H9 (cell line): ENCODE measurements around the gene MYO1E. TPM values are rescaled to one million over a fixed set of nuclear protein-coding genes. Genes with fewer than 3 reads are reported as not detected.

Experiments
- DNase-seq: peaks from one replicate; pipeline ENCODE4 v3.0.0-alpha.2; 2017
- H2AFZ ChIP-seq: one replicate; pipeline ENCODE4 v1.6.1; 2013; ENCODE audit warnings: mild to moderate bottlenecking, low read length, control low read depth, moderate library complexity
- H2AK5ac ChIP-seq: 2 replicates; pipeline ENCODE4 v1.6.1; 2013; ENCODE audit warnings: low read length, control low read depth, mixed read lengths; ENCODE audit not compliant: insufficient read length
- H2BK120ac ChIP-seq: one replicate; pipeline ENCODE4 v1.6.1; 2013; ENCODE audit warnings: low read depth, mild to moderate bottlenecking, low read length, control low read depth, inconsistent platforms; ENCODE audit not compliant: poor library complexity, severe bottlenecking
- H2BK12ac ChIP-seq: 2 replicates; pipeline ENCODE4 v1.6.1; 2013; ENCODE audit warnings: low read length, control low read depth, mixed read lengths, low read depth; ENCODE audit not compliant: insufficient read length
- H2BK15ac ChIP-seq: 2 replicates; pipeline ENCODE4 v1.6.1; 2013; ENCODE audit warnings: low read depth, low read length, control low read depth
- H2BK20ac ChIP-seq: one replicate; pipeline ENCODE4 v1.6.1; 2013; ENCODE audit warnings: low read depth, mild to moderate bottlenecking, low read length, control low read depth, inconsistent platforms; ENCODE audit not compliant: poor library complexity, severe bottlenecking
- H2BK5ac ChIP-seq: 2 replicates; pipeline ENCODE4 v1.6.1; 2013; ENCODE audit warnings: low read length, control low read depth, mixed read lengths; ENCODE audit not compliant: insufficient read length
- H3K14ac ChIP-seq: 2 replicates; pipeline ENCODE4 v1.6.1; 2013; ENCODE audit warnings: low read length, control low read depth; ENCODE audit not compliant: insufficient read depth
- H3K18ac ChIP-seq: 2 replicates; pipeline ENCODE4 v1.6.1; 2013; ENCODE audit warnings: low read depth, mild to moderate bottlenecking, mixed read lengths, low read length, control low read depth; ENCODE audit not compliant: insufficient read length
- H3K23ac ChIP-seq: 2 replicates; pipeline ENCODE4 v1.6.1; 2013; ENCODE audit warnings: low read length, control low read depth, mixed read lengths, low read depth; ENCODE audit not compliant: insufficient read length
- H3K23me2 ChIP-seq: 2 replicates; pipeline ENCODE4 v1.6.1; 2013; ENCODE audit warnings: low read depth, mild to moderate bottlenecking, mixed read lengths, low read length, control low read depth; ENCODE audit not compliant: insufficient read length, poor library complexity, severe bottlenecking
- H3K27ac ChIP-seq: 2 replicates; pipeline ENCODE4 v1.5.1; 2013; ENCODE audit warnings: low read length, control low read depth, mixed read lengths, low read depth; ENCODE audit not compliant: insufficient read length
- H3K27me3 ChIP-seq: 2 replicates; pipeline ENCODE4 v1.6.1; 2013; ENCODE audit warnings: low read length, control low read depth, inconsistent platforms; ENCODE audit not compliant: insufficient read depth
- H3K4ac ChIP-seq: 2 replicates; pipeline ENCODE4 v1.6.1; 2013; ENCODE audit warnings: low read depth, mild to moderate bottlenecking, control low read depth, inconsistent platforms, low read length, moderate library complexity
- H3K4me1 ChIP-seq: 2 replicates; pipeline ENCODE4 v1.6.1; 2013; ENCODE audit warnings: low read length, control low read depth, inconsistent platforms; ENCODE audit not compliant: insufficient read depth
- H3K4me2 ChIP-seq: 2 replicates; pipeline ENCODE4 v1.6.1; 2013; ENCODE audit warnings: low read length, control low read depth, mixed read lengths; ENCODE audit not compliant: insufficient read length, insufficient read depth
- H3K56ac ChIP-seq: 2 replicates; pipeline ENCODE4 v1.6.1; 2013; ENCODE audit warnings: low read depth, mild to moderate bottlenecking, mixed read lengths, low read length, control low read depth; ENCODE audit not compliant: insufficient read length
- H3K79me1 ChIP-seq: 2 replicates; pipeline ENCODE4 v1.6.1; 2013; ENCODE audit warnings: low read depth, mild to moderate bottlenecking, moderate library complexity, low read length, control low read depth, inconsistent platforms; ENCODE audit not compliant: insufficient read depth, poor library complexity, severe bottlenecking
- H3K79me2 ChIP-seq: 2 replicates; pipeline ENCODE4 v1.6.1; 2013; ENCODE audit warnings: low read length, control low read depth, inconsistent platforms; ENCODE audit not compliant: insufficient read depth
- H3K9ac ChIP-seq: 2 replicates; pipeline ENCODE4 v1.6.1; 2013; ENCODE audit warnings: low read length, control low read depth, mixed read lengths; ENCODE audit not compliant: insufficient read length; ENCODE audit errors: extremely low read depth
- H3K9me3 ChIP-seq: one replicate; pipeline ENCODE4 v1.6.1; 2013; ENCODE audit warnings: low read depth, low read length, inconsistent platforms; ENCODE audit not compliant: control insufficient read depth
- H3T11ph ChIP-seq: one replicate; pipeline ENCODE4 v1.6.1; 2013; ENCODE audit warnings: mild to moderate bottlenecking, low read length, control low read depth, inconsistent platforms
- H4K20me1 ChIP-seq: one replicate; pipeline ENCODE4 v1.6.1; 2013; ENCODE audit not compliant: control insufficient read depth, insufficient read length, insufficient read depth
- H4K5ac ChIP-seq: 2 replicates; pipeline ENCODE4 v1.6.1; 2013; ENCODE audit warnings: low read depth, mild to moderate bottlenecking, mixed read lengths, low read length, control low read depth; ENCODE audit not compliant: insufficient read length
- H4K8ac ChIP-seq: replicated peaks from 2 replicates; pipeline ENCODE4 v1.6.1; 2013; ENCODE audit warnings: low read length, control low read depth, mixed read lengths, low read depth; ENCODE audit not compliant: insufficient read length
- H4K91ac ChIP-seq: 2 replicates; pipeline ENCODE4 v1.6.1; 2013; ENCODE audit warnings: low read depth, mild to moderate bottlenecking, moderate library complexity, mixed read lengths, low read length, control low read depth; ENCODE audit not compliant: insufficient read length
- H3K27ac Mint-ChIP-seq, 3 experiments: 2 replicates in 2 of 3; 3 replicates in 1 of 3; pipeline ENCODE4 v1.8.0; 2020 to 2021; ENCODE audit warnings: mixed read lengths in 3 of 3, mild to moderate bottlenecking in 1 of 3, moderate library complexity in 1 of 3
- H3K27me3 Mint-ChIP-seq: 2 replicates; pipeline ENCODE4 v1.8.0; 2021; ENCODE audit warnings: low read depth, mild to moderate bottlenecking, moderate library complexity, mixed read lengths
- H3K36me3 Mint-ChIP-seq, 3 experiments: 2 replicates in 2 of 3; 3 replicates in 1 of 3; pipeline ENCODE4 v1.8.0; 2020 to 2021; ENCODE audit warnings: low read depth in 3 of 3, mixed read lengths in 3 of 3; ENCODE audit not compliant: insufficient read depth in 1 of 3
- H3K4me1 Mint-ChIP-seq, 2 experiments: 2 replicates each; pipeline ENCODE4 v1.8.0; 2020; ENCODE audit warnings: mixed read lengths in 2 of 2
- H3K4me3 Mint-ChIP-seq, 2 experiments: 2 replicates in 1 of 2; 3 replicates in 1 of 2; pipeline ENCODE4 v1.8.0; 2020 to 2021; ENCODE audit warnings: mild to moderate bottlenecking in 2 of 2, mixed read lengths in 2 of 2, moderate library complexity in 1 of 2
- H3K9me3 Mint-ChIP-seq, 2 experiments: 2 replicates in 1 of 2; 3 replicates in 1 of 2; pipeline ENCODE4 v1.8.0; 2020; ENCODE audit warnings: mild to moderate bottlenecking in 2 of 2, mixed read lengths in 2 of 2, moderate library complexity in 1 of 2
- CTCF ChIP-seq: fragments of 200-600 bp; sonication (generic); conservative IDR thresholded peaks from 3 replicates; pipeline ENCODE4 v1.8.0; 2021; ENCODE audit warnings: antibody characterized with exemption, mild to moderate bottlenecking
- WGBS: extraction: QIAGEN DNeasy Blood & Tissue Kit; methylation state at CpG from one replicate; pipeline ENCODE4 v1.1.7; 2013; ENCODE audit warnings: missing lambda C conversion rate, low lambda C conversion rate, mixed read lengths; ENCODE audit not compliant: insufficient read length; ENCODE audit errors: extremely low coverage; 5-methylcytosine and 5-hydroxymethylcytosine counted together
- total RNA-seq: library from RNA; stranded (reverse); gene quantifications from 2 replicates; pipeline ENCODE4 v1.2.1, GENCODE V29; 2021

MYO1E gene
- total RNA-seq, 1 experiment from 2014 or later = 235 TPM

DNA sequence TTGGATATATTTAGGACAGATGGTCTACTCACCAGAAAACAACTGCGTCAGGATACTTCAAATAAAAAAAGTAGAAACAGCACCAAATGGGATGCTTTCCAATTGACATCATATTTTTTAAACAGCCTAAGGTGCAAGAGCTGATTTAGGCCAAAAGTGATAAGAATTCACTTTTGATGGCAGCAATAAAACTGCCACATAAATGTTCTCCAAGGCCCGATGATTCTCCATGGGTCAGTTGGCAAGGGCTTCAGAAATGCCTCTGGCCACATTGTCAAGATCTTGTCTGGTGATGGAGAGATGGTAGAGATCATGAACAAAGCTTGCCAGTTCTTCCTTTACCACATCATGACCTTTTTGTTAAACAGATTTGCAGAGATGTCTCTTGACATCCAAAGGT, 127.1 kb downstream of the MYO1E start:
- Histone ChIP-seq H3K23me2 (no peaks in the 10 kb centered on the region), H2BK5ac (no peak overlapping the region), H2BK12ac (no peak overlapping the region), H3K9me3 (no peaks in the 10 kb centered on the region), H3K4ac (no peak overlapping the region), H3K18ac (no peak overlapping the region), H4K91ac (no peak overlapping the region), H3K9ac (no peak overlapping the region), H3K4me2 (no peak overlapping the region), H2AFZ (no peak overlapping the region), H3K4me1 (no peaks in the 10 kb centered on the region), H4K20me1 (no peaks in the 10 kb centered on the region), H3K27ac (no peak overlapping the region), H4K5ac (no peak overlapping the region), H2BK120ac (no peak overlapping the region), H3K56ac (no peak overlapping the region), H2BK20ac (no peak overlapping the region), H4K8ac (no peak overlapping the region), H3K23ac (no peak overlapping the region), H2AK5ac (no peak overlapping the region), H3T11ph (no peak overlapping the region), H3K79me1 (no peaks in the 10 kb centered on the region), H3K79me2 (no peaks in the 10 kb centered on the region), H3K27me3 (no peaks in the 10 kb centered on the region), H3K14ac (no peak overlapping the region), H2BK15ac (no peak overlapping the region)
- no peak for DNase-seq
- no peak overlapping the region for H3K27ac Mint-ChIP-seq
- peaks cover 5 to 12% of the 10 kb centered on the region in 2 experiments; a peak in 3 of 4 replicates for H3K4me1 Mint-ChIP-seq
- H3K27me3 Mint-ChIP-seq = no peaks in the 10 kb centered on the region
- H3K4me3 Mint-ChIP-seq = no peak overlapping the region
- WGBS = no CpG with 5 or more reads among the region's 2 CpGs
- H3K9me3 Mint-ChIP-seq = no peaks in the 10 kb centered on the region
- peaks cover 0 to 24% (median 10%) of the 10 kb centered on the region in 3 experiments; a peak in 4 of 7 replicates for H3K36me3 Mint-ChIP-seq
- no peak for TF ChIP-seq CTCF
